GM19351 (cell line): ENCODE measurements around the gene GPR6.

Experiments used
- ATAC-seq: cut with Tn5 transposase; IDR thresholded peaks from one replicate; pipeline ENCODE4 v1.9.1; 2021; ENCODE audit warnings: mild to moderate bottlenecking, moderate library complexity; ENCODE audit not compliant: unreplicated experiment

Gene GPR6

GRCh38 chr6:109978174-109979032 is at the start of gene GPR6:
Gene GPR6, plus strand, starts transcription at chr6:109978311. Its CDS starts 802 bp downstream, at chr6:109979113.
- no peak for ATAC-seq

- ATAC-seq = no peak
Measured at GRCh38 chr6:109934293-109934692, 43.8 kb upstream of the GPR6 start.

GRCh38 chr6:109939654-109940053 is 38.5 kb upstream of the GPR6 start:
- no peak for ATAC-seq

- ATAC-seq = no peak
Measured at GRCh38 chr6:109944448-109944847, 33.7 kb upstream of the GPR6 start.

GRCh38 chr6:109945091-109945490 is 33.0 kb upstream of the GPR6 start:
- no peak for ATAC-seq

- ATAC-seq = no peak
Measured at GRCh38 chr6:109946979-109947378, 31.1 kb upstream of the GPR6 start.

GRCh38 chr6:109949281-109950065 is 28.6 kb upstream of the GPR6 start:
- ATAC-seq = no peak

GRCh38 chr6:109955491-109955890 is 22.6 kb upstream of the GPR6 start:
- ATAC-seq = no peak

GRCh38 chr6:109958626-109959025 is 19.5 kb upstream of the GPR6 start:
- no peak for ATAC-seq

- no peak for ATAC-seq
Measured at GRCh38 chr6:109961611-109962041, 16.5 kb upstream of the GPR6 start.

GRCh38 chr6:109962271-109962670 is 15.8 kb upstream of the GPR6 start:
- no peak for ATAC-seq

- ATAC-seq = no peak
Measured at GRCh38 chr6:109963598-109964170, 14.4 kb upstream of the GPR6 start.

- ATAC-seq = no peak
Measured at GRCh38 chr6:109964949-109965348, 13.2 kb upstream of the GPR6 start.

GRCh38 chr6:109966299-109966698 is 11.8 kb upstream of the GPR6 start:
- ATAC-seq = no peak

GRCh38 chr6:109977791-109978173 is 329 bp upstream of the GPR6 start:
- no peak for ATAC-seq

- ATAC-seq = no peak
Measured at GRCh38 chr6:109979033-109979921, 1.2 kb downstream of the GPR6 start.

GRCh38 chr6:109984410-109984809 is 6.3 kb downstream of the GPR6 start:
- no peak for ATAC-seq

- ATAC-seq = no peak
Measured at GRCh38 chr6:109987196-109987595, 9.1 kb downstream of the GPR6 start.

- ATAC-seq = no peak
Measured at GRCh38 chr6:109991201-109992101, 13.3 kb downstream of the GPR6 start.
